Measurements from ENCODE around the gene APLNR.

APLNR gene

GRCh38 chr11:57260937-57261783 is 24.1 kb upstream of the APLNR start (continued):
- TF ChIP-seq, protein P1, sequence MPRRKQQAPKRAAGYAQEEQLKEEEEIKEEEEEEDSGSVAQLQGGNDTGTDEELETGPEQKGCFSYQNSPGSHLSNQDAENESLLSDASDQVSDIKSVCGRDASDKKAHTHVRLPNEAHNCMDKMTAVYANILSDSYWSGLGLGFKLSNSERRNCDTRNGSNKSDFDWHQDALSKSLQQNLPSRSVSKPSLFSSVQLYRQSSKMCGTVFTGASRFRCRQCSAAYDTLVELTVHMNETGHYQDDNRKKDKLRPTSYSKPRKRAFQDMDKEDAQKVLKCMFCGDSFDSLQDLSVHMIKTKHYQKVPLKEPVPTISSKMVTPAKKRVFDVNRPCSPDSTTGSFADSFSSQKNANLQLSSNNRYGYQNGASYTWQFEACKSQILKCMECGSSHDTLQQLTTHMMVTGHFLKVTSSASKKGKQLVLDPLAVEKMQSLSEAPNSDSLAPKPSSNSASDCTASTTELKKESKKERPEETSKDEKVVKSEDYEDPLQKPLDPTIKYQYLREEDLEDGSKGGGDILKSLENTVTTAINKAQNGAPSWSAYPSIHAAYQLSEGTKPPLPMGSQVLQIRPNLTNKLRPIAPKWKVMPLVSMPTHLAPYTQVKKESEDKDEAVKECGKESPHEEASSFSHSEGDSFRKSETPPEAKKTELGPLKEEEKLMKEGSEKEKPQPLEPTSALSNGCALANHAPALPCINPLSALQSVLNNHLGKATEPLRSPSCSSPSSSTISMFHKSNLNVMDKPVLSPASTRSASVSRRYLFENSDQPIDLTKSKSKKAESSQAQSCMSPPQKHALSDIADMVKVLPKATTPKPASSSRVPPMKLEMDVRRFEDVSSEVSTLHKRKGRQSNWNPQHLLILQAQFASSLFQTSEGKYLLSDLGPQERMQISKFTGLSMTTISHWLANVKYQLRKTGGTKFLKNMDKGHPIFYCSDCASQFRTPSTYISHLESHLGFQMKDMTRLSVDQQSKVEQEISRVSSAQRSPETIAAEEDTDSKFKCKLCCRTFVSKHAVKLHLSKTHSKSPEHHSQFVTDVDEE (CRISPR knock-in tag; IDR thresholded peaks at IDR 0.05), result no peak
- TF ChIP-seq, protein P2, sequence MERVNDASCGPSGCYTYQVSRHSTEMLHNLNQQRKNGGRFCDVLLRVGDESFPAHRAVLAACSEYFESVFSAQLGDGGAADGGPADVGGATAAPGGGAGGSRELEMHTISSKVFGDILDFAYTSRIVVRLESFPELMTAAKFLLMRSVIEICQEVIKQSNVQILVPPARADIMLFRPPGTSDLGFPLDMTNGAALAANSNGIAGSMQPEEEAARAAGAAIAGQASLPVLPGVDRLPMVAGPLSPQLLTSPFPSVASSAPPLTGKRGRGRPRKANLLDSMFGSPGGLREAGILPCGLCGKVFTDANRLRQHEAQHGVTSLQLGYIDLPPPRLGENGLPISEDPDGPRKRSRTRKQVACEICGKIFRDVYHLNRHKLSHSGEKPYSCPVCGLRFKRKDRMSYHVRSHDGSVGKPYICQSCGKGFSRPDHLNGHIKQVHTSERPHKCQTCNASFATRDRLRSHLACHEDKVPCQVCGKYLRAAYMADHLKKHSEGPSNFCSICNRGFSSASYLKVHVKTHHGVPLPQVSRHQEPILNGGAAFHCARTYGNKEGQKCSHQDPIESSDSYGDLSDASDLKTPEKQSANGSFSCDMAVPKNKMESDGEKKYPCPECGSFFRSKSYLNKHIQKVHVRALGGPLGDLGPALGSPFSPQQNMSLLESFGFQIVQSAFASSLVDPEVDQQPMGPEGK (CRISPR knock-in tag; IDR thresholded peaks at IDR 0.05; ENCODE audit: borderline replicate concordance), result no peak
- TF ChIP-seq OSR1 (CRISPR knock-in tag; IDR thresholded peaks at IDR 0.05), result no peak

- TF ChIP-seq ZNF565 (CRISPR knock-in tag; conservative IDR thresholded peaks at IDR 0.05; ENCODE audit: low read depth), result no peak
- TF ChIP-seq, protein P1 (CRISPR knock-in tag; IDR thresholded peaks at IDR 0.05), result no peak
- TF ChIP-seq PPARA (CRISPR knock-in tag; IDR thresholded peaks at IDR 0.05; ENCODE audit: borderline replicate concordance), result no peak
- no peak for TF ChIP-seq GLIS3 (CRISPR knock-in tag; IDR thresholded peaks at IDR 0.05)
- no peak for TF ChIP-seq ZNF8 (CRISPR knock-in tag; IDR thresholded peaks at IDR 0.05)
- no peak for TF ChIP-seq ZFP3 (CRISPR knock-in tag; IDR thresholded peaks at IDR 0.05)
- no peak for TF ChIP-seq ZFP30 (CRISPR knock-in tag; IDR thresholded peaks at IDR 0.05)
- no peak for TF ChIP-seq POU6F1 (CRISPR knock-in tag; IDR thresholded peaks at IDR 0.05; ENCODE audit: borderline replicate concordance, low read depth)
- no peak for TF ChIP-seq BACH2 (CRISPR knock-in tag; IDR thresholded peaks at IDR 0.05; ENCODE audit: borderline replicate concordance)
- ATAC-seq, result no peak
Observed at GRCh38 chr11:57256119-57256518, 19.1 kb upstream of the APLNR start.

DNA sequence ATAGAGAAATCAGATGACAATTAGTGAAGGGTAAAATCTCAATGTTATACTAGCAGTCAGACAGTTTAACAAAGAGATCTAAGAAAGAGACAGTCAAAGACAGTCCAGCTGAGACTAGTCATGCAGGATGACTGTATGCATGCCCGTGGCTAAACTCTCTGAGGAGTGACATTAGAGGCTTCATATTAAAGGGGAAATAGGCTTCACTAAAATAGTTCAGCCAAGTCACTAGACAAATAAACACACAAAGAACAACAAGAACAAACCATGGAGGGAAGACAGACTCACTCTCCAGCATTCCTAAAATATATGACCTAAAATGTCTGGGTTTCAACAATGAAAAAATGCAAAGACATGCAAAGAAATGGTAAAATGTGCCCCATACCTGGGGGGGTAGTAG is 18.6 kb upstream of the APLNR start:
- TF ChIP-seq, protein P2 (CRISPR knock-in tag; IDR thresholded peaks at IDR 0.05; ENCODE audit: borderline replicate concordance), result no peak
- no peak for TF ChIP-seq ZFP3 (CRISPR knock-in tag; IDR thresholded peaks at IDR 0.05)
- TF ChIP-seq CSDC2 (CRISPR knock-in tag; IDR thresholded peaks at IDR 0.05), result no peak
- TF ChIP-seq TCF4 (CRISPR knock-in tag; IDR thresholded peaks at IDR 0.05; ENCODE audit: borderline replicate concordance), result no peak
- TF ChIP-seq POU6F1 (CRISPR knock-in tag; IDR thresholded peaks at IDR 0.05; ENCODE audit: borderline replicate concordance, low read depth), result no peak
- TF ChIP-seq ARNTL (CRISPR knock-in tag; IDR thresholded peaks at IDR 0.05; ENCODE audit: borderline replicate concordance, low read depth), result no peak
- no peak for TF ChIP-seq BACH2 (CRISPR knock-in tag; IDR thresholded peaks at IDR 0.05; ENCODE audit: borderline replicate concordance)
- no peak for TF ChIP-seq ZFP30 (CRISPR knock-in tag; IDR thresholded peaks at IDR 0.05)
- TF ChIP-seq PPARA (CRISPR knock-in tag; IDR thresholded peaks at IDR 0.05; ENCODE audit: borderline replicate concordance), result no peak
- TF ChIP-seq TOX (CRISPR knock-in tag; IDR thresholded peaks at IDR 0.05; ENCODE audit: borderline replicate concordance), result no peak
- no peak for TF ChIP-seq ISL1 (CRISPR knock-in tag; IDR thresholded peaks at IDR 0.05)
- ATAC-seq, result no peak

All from SK-N-SH treated with all-trans-retinoic acid at 6 μM for 48 hours (cell line).